ENCODE results near the gene PLD6.

PLD6 gene

GRCh38 chr17:17227608-17228520, 21.7 kb upstream of the PLD6 start:
- DNase-seq (ENCODE audit: low read depth in 2 of 2): no peak

DNA sequence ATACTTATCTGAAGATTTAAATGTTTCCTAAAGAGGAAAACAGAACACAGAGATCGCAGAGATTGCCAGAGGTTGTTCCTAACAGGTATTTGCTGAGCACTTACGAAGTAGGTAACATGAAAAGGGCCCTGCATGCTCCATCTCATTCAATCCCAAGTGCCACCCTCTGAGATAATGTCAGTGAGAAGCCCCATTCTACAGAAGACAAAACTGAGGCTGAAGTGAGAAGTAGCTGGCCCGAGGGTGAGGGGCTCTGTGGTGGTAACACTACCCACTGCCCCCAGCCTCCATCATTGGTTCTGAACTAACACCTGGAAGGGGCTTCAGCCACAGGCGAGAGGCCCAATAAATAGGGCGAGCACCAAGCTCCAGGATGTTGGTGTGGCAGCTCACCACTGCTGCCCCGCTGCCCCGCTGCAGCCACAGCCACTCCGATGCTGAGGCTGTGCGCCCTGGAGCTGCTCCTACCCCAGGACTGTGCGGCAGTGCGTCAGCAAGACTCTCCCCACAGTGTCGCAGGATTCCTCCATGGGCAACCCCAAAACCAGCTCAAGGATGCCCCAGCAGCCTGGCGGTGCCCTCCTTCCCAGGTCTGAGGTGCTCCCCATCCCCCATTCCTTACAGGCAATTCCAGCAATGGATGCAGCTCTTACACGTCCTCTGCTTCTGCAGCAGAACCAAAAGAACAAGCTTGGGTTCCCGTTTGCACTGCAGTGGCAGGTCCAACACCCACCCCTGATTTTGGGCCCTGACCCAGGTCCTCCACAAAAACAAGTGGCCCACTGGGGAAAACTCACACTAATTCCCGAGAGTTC, 20.5 kb upstream of the PLD6 start:
- no peak for DNase-seq (ENCODE audit: low read depth in 2 of 2)

DNA sequence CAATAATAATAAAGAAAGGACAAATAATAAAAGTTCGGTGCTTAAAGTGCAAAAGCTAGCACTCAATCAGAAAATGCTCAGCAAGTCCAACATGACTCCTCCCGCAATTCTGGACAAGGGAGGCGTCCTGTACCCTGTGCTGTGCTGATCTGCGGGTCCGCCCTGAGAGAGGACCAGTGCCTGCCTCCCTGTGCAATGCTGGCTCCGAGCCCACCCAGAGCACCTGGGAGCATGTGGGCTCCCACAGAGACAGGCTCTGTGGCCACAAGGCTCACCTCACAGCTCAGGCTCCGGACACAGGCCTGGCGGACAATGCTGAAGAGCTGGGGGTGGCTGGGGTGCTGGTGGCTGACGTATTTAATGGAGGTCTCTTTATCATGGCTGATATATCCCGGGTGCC, 19.8 kb upstream of the PLD6 start:
- DNase-seq (ENCODE audit: low read depth in 2 of 2): no peak

DNA sequence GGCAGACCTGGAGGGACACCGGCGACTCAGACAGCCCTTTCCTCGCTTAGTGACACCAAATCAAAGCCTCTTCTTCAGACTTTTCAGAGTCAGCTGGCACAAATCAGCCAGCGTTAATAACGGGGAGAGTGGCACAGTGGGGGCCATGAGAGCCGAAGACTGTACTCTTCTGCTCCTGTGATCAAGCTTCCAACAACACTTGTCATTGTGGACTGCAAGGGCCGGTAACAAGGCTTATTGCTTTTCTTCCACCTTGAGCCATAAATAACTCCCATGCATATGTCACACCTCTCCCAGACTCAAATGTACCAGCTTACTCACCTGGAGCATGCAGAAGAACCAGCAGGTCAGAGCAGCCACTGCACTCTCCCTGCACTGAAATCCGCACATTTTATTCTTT, 18.0 kb upstream of the PLD6 start:
- DNase-seq (ENCODE audit: low read depth in 2 of 2): no peak

DNA sequence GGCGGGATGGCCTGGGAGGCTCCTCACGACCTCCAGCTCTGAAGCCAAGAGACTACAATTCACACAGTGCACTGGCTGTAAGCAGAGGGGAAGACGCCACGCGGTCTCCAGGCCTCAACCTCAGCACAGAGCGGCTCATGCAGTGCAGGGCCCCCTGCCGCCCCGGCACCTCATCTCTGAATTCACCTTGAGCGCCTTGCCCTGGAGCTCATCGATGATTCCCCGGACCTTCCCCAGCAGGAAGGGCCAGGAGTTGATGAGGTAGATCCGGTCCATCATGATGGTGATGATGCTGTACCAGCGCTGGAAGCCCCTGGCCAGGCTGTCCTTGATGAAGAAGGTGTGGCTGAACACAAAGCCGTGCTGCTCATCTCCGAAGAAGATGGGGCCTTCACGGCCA, 17.6 kb upstream of the PLD6 start:
- DNase-seq (ENCODE audit: low read depth in 2 of 2): no peak

- DNase-seq (ENCODE audit: low read depth in 2 of 2): no peak
These were observed 15.2 kb upstream of the PLD6 start for GRCh38 chr17:17221329-17221728.

GRCh38 chr17:17220529-17220928, 14.4 kb upstream of the PLD6 start:
- DNase-seq (ENCODE audit: low read depth in 2 of 2): no peak

GRCh38 chr17:17217995-17218394, 11.9 kb upstream of the PLD6 start:
- no peak for DNase-seq (ENCODE audit: low read depth in 2 of 2)

DNA sequence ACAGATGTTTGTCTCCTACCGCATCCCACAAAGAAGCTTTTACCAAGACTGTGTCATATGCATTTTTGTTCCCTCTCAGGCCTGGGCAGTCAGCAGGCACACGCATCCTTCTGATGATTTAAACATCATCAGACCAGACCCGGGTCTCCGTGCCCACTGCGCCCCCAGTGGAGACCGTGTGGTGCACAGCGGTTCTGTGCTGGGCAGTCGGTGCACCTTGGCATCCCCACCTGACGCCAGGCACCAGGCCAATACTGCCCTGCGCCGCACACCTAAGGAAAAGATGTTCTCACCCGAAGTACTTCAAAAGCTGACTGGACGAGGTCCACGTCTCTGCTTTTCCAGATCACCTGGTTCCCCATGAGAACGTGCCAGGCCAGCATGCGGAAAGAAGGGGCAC, 10.6 kb upstream of the PLD6 start:
- DNase-seq (ENCODE audit: low read depth in 2 of 2): no peak

DNA sequence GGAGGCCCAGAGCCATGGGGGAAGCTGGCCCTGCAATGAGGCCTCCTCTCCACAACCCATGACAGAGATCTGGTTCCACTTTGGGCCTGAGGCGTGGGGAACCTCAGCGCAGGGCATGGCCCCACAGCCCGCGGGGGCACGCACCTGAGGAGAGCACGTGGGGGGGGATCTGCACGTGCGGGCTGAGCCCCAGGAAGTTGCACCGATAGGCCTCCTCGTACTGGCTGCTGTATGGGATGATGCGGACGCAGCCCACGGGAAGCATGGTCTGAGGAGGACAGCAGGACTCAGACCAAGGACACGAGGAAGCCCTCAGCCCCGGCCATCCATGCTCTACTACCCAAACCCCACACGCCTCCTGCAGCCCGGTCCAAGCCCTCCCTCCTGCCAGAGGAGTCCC, 10.1 kb upstream of the PLD6 start:
- no peak for DNase-seq (ENCODE audit: low read depth in 2 of 2)

DNA sequence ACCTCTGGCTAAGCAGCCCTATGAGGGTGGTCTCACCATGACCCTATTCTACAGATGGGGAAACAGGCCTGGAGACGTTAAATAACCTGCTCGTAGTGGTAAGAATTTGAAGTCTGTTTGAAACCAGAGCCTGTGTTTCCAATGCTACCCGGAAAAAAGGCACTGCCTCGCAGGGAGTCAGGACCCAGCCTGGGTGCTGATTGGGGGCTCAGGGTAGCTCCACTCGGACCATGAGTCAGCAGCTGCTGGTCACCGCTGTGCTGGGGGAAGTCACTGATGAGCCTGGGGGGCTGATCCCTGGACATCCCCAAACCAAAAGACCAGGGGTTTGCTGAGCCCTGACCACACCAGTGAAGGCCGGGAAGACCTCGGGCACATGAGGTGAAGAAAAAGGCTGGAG, 9.4 kb upstream of the PLD6 start:
- no peak for DNase-seq (ENCODE audit: low read depth in 2 of 2)

DNA sequence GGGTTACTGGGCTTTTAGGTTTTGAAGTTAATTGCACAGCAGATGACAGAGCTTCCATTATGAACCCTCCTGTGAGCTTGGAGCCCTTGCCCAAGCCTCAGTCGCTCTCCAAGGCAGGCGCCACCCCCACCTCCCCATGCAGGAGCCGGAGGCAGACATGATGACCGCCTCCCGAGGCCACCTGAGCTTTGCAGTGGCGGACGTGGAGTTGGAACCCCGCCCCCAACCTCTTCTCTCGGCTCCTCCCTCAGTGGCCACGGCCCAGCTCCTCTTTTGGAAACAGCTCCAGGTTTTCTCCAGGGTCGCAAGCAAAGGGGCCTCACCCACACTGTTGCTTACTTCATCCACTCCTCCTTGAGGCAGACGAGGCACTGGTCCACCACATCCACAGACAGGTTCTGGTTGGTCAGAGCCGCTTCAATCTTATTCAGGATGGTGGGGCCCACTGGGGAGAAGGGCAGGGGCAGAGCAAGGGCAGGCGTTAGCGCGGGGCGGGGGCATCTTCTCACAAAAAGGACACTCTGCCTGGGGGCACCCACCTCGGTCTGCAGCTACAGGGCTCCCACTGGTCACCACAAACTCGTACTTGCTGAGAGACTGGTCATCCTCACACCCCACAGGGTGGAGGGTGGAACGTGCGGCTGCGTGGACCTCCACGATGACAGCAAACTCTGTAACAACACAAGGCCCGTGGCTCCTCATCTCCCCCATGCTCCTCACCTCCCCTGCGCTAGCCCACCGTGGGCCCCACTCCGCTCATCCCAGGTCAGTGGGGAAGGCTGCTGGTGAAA, 8.7 kb upstream of the PLD6 start:
- no peak for DNase-seq (ENCODE audit: low read depth in 2 of 2)

GRCh38 chr17:17213775-17214174, 7.6 kb upstream of the PLD6 start:
- no peak for DNase-seq (ENCODE audit: low read depth in 2 of 2)

DNA sequence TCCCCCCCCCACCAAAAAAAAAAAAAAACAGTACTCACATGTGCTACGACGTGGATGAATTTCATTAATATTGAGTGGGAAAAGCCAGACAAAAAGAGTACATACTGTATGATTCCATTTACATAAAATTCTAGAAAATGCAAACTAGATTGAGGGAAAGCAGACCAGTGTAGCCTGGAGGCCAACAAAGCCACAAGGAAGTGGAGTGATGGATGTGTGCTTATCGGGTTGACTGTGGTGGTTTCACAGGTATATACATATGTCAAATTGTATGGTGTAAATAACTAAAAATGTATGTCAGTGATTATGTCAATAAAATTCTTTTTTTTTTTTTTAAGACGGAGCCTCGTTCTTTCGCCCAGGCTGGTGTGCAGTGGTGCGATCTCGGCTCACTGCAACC, 1.9 kb upstream of the PLD6 start:
- DNase-seq (ENCODE audit: low read depth in 2 of 2): no peak

GRCh38 chr17:17206913-17207335, 791 bp upstream of the PLD6 start:
- no peak for DNase-seq (ENCODE audit: low read depth in 2 of 2)

DNA sequence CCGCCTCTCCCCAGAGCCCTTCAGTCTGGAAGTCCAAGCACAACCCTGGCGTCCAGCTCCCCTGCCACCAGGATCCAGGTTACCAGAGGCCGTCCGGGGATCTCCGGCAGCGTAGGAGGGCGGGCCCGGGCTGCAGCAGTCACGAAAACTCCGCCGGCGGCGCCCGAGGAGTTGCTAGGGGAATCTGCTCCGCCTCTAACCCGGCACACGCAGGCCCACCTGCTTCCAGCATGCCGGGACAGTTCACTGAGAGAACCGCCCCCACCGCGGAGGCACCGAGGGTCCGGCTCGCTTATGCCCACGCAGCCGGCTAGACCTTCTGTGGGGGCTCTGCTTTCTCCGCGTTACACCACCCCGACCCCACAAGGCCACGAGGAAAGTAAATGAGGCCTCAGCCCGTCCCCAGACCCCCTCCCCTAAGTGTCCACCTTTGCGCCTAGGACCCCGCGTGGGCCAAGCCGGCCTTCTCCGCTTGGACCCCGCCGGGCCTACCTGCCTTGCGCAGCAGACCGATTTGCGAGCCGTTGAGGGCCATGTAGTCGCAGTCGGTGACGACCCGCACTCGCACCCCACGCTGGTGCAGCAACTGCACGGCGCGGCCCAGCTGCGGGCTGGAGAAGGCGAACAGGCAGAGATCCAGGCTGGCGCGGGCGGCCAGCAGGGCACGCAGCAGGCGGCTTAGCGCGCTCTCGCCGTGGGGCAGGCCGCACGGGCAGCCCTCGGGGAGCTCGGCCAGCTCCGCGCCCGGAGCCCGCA, 587 bp downstream of the PLD6 start:
- peak; percentile 44 to 57 for DNase-seq (ENCODE audit: low read depth in 2 of 2)

DNA sequence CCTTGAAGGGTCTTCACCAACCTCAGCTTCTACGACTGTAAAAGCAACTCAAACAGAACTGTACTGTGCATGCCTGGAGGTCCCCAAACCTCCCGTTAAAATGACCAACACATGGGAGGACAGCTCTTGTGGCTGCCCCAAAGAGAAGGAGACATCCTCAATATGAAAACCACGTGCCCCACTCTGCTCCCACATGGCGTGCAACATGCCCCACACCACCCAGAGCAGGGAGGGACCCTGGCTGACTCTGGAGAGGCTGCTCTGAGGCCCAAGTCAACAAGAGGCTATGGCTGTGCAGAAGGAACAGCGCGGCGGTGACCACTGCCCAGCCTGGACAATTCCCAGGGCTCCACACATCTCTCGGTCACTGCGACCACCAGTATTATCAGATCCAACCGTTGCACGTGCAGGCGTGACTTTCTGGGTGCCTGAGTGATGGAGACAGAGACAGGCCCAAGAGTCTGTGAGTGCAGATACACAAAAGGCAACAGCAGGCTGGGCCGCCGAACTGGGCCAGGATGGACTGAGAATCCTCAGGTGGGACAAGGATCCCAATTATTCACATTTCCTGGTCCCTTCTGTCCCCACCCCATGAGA, 1.4 kb downstream of the PLD6 start:
- DNase-seq (ENCODE audit: low read depth in 2 of 2): no peak

GRCh38 chr17:17204041-17204591, 2.0 kb downstream of the PLD6 start:
- DNase-seq (ENCODE audit: low read depth in 2 of 2): no peak

DNA sequence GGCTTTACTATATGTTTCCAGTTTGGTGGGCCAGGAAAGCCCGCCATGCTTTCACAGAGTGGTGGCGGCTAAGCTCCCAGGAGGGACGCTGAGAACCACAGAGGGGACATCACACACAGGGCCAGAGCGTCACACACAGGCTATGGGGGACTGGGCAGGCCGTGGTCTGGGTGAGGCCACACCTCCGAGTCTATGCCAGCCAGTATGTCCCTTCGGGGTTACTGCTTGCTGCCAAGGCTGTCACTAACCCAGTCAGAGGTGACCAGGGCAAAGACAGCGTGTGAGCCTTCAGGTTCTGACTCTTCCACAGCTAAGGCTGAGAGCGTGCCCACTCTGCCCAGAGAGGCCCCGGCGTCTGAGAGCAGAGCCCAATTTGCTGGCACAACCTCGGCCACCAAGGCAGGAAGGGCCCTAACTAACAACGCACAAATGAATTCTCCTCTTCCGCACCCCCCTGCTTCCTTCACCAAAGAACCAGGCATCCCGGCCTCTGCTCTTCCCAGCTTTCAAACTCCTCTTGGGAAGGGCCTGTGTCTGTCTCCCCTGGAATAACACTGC, 2.9 kb downstream of the PLD6 start:
- no peak for DNase-seq (ENCODE audit: low read depth in 2 of 2)

DNA sequence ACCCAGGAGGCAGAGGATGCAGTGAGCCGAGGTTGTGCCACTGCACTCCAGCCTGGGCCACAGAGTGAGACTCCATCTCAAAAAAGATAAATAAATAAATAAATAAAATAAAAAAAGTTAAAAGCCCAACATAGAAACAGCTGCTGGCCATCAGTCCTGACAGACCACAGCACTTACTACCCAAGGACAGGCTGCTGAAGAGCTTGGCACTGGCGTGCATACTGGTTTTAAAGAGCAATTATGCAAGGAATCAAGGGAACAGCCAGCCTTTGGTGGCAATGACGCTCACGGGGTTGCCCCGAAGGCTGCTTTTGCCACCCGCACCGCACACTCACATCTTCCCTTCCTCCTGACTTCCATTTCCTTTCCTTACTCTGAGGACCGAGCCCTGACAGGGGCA, 4.2 kb downstream of the PLD6 start:
- no peak for DNase-seq (ENCODE audit: low read depth in 2 of 2)

All from stimulated activated CD4-positive, alpha-beta T cell treated with anti-CD3 and anti-CD28 coated beads, Interleukin-15, amount 100 ng/mL, for 48 hours (primary cell).